Measurements from ENCODE around the gene WTIP. TPM values are rescaled to one million over a fixed set of nuclear protein-coding genes. Genes with fewer than 3 reads are reported as not detected.
"Not testable (repeated sequence)": the region's sequence is repeated elsewhere in the genome, so short reads cannot be mapped to it uniquely, and the experiment has no call there.

The WTIP gene
- total RNA-seq, 1 experiment from 2014 or later: 39.5 TPM

GRCh38 chr19:34503531-34504272 is 22.1 kb downstream of the WTIP start:
- no peak for DNase-seq (ENCODE audit: low spot score)

GRCh38 chr19:34504273-34504808 is 22.8 kb downstream of the WTIP start:
- DNase-seq (ENCODE audit: low spot score): no peak

- DNase-seq (ENCODE audit: low spot score): no peak
Observed at GRCh38 chr19:34504809-34505291, 23.3 kb downstream of the WTIP start.

- DNase-seq (ENCODE audit: low spot score): no peak
Observed at GRCh38 chr19:34505321-34506025, 23.9 kb downstream of the WTIP start.

- no peak for DNase-seq (ENCODE audit: low spot score)
Observed at GRCh38 chr19:34506026-34506370, 24.4 kb downstream of the WTIP start.

GRCh38 chr19:34507414-34508067 is 26.0 kb downstream of the WTIP start:
- DNase-seq (ENCODE audit: low spot score): no peak

GRCh38 chr19:34508540-34508939 is 27.0 kb downstream of the WTIP start:
- no peak for DNase-seq (ENCODE audit: low spot score)

- not testable (repeated sequence) for DNase-seq (ENCODE audit: low spot score)
Observed at GRCh38 chr19:34510904-34511303, 29.3 kb downstream of the WTIP start.

- DNase-seq (ENCODE audit: low spot score): no peak
Observed at GRCh38 chr19:34512254-34512822, 30.8 kb downstream of the WTIP start.

- no peak for DNase-seq (ENCODE audit: low spot score)
Observed at GRCh38 chr19:34513767-34514166, 32.2 kb downstream of the WTIP start.

- no peak for DNase-seq (ENCODE audit: low spot score)
Observed at GRCh38 chr19:34519602-34520001, 38.0 kb downstream of the WTIP start.

- no peak for DNase-seq (ENCODE audit: low spot score)
Observed at GRCh38 chr19:34523408-34523807, 41.9 kb downstream of the WTIP start.

- DNase-seq (ENCODE audit: low spot score): no peak
Observed at GRCh38 chr19:34525001-34525400, 43.4 kb downstream of the WTIP start.

- DNase-seq (ENCODE audit: low spot score): no peak
Observed at GRCh38 chr19:34534206-34534605, 52.6 kb downstream of the WTIP start.

- DNase-seq (ENCODE audit: low spot score): no peak
Observed at GRCh38 chr19:34539396-34539795, 57.8 kb downstream of the WTIP start.

GRCh38 chr19:34540811-34541557 is 59.4 kb downstream of the WTIP start:
- DNase-seq (ENCODE audit: low spot score): no peak

GRCh38 chr19:34549833-34550232 is 68.3 kb downstream of the WTIP start:
- DNase-seq (ENCODE audit: low spot score): no peak

- peak; percentile 5 for DNase-seq (ENCODE audit: low spot score)
Observed at GRCh38 chr19:34555447-34555846, 73.9 kb downstream of the WTIP start.

- DNase-seq (ENCODE audit: low spot score): peak; percentile 5
Observed at GRCh38 chr19:34556488-34556887, 74.9 kb downstream of the WTIP start.

- no peak for DNase-seq (ENCODE audit: low spot score)
Observed at GRCh38 chr19:34559045-34559444, 77.5 kb downstream of the WTIP start.

GRCh38 chr19:34560229-34560628 is 78.7 kb downstream of the WTIP start:
- DNase-seq (ENCODE audit: low spot score): no peak

Data from A172 (cell line).